Epidermal melanocyte (primary cell): ENCODE results near the gene SPATS2.
"Not testable (repeated sequence)": the region's sequence is repeated elsewhere in the genome, so short reads cannot be mapped to it uniquely, and the experiment has no call there.

ENCODE experiments used
- DNase-seq: peaks from one replicate; pipeline ENCODE4 v3.0.0; 2011; ENCODE audit warnings: low spot score; ENCODE audit not compliant: insufficient read length

SPATS2 gene

GRCh38 chr12:49461221-49461620 lies 94.0 kb downstream of the SPATS2 start:
- DNase-seq: no peak

- DNase-seq: no peak
Measured at GRCh38 chr12:49462083-49462744, 95.0 kb downstream of the SPATS2 start.

- no peak for DNase-seq
Measured at GRCh38 chr12:49465132-49465531, 97.9 kb downstream of the SPATS2 start.

DNA sequence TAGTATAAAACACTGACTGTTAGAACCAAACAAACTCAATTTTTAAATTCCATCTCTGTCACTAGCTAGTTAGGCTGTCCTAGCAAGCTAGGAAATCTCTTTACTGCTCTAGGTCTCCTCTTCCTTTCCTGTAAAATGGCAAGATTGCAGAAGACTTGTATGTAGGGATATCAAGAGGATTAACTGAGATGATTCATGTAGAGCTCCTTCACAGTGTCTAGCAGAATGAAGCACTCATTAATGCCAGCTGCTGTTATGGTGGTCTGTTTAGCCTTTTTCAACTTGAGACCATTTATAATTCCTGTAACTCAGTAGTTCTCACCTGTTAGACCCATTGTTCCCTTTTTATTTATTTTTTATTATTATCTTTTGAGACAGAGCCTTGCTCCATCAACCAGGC lies 103.7 kb downstream of the SPATS2 start:
- no peak for DNase-seq

GRCh38 chr12:49471557-49471956 lies 104.3 kb downstream of the SPATS2 start:
- DNase-seq: no peak

GRCh38 chr12:49476091-49476490 lies 108.8 kb downstream of the SPATS2 start:
- DNase-seq: no peak

GRCh38 chr12:49478949-49479664 lies 111.8 kb downstream of the SPATS2 start:
- DNase-seq: no peak

GRCh38 chr12:49482095-49483051 lies 115.1 kb downstream of the SPATS2 start:
- DNase-seq: no peak

DNA sequence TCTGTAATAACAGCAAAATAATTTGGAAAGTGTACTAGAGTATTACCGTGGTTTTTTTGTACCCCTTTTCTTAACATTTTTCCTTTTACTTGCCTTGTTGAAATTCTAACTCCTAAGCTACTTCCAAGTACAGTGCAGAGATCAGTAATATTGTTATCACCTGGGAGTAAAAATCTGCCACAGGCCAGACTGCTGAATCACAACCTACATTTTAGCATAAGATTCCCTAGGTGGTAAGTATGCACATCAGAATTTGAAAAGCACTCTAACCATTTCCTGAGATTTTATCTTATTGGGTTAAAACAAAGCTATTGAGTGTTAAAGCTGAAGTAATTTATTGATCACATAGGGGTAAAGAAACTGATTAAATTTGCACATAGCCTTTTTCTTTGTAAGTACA lies 116.4 kb downstream of the SPATS2 start:
- DNase-seq: no peak

DNA sequence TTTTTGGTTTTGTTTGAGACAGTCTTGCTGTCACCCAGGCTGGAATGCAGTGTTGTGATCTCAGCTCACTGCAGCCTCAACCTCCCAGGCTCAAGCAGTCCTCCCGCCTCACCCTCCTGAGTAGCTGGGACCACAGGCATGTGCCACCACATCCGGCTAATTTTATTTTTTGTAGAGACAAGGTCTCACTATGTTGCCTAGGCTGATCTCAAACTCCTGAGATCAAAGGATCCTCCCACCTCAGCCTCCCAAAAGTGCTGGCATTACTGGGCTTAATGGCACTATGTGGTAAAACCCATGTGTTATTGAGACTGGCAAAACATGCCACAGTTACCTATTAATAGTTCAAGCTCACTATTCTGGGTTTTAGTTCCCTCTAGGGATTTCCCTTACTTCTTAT lies 120.3 kb downstream of the SPATS2 start:
- DNase-seq: no peak

DNA sequence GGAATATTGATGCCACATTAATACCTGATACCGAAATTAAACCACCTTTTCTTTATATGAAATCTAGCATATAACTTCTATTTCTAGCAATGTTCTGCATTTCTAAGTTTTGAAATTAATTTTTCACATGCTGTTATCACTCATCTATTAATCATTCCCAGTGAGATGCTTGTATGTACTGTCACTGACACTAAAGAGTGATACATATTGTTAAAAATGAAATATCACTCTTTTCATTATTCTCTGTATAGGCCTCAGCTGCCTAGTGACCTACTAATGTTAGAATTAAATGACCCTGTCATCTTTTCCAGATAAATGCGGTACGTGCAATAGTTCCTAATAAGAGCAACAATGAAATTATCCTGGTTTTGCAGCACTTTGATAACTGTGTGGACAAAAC lies 121.9 kb downstream of the SPATS2 start:
- no peak for DNase-seq

DNA sequence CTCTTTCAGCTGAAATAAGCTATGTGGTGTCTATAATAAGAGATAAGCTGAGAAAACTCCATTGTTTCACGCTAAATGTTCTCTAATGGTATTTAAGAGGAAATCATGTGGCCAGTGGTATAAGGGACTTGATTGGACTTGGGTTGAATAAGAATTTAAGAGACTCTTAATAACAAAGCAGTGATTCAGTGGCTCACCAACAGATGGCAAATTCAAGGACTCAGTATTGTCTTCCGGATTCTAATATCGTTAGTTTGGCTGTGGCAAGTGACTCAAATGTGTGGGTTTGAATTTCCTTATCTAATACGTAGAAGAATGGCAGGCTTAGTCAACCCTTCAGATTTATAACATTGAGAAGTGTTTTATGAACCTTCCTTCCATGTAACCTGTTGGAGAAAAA lies 122.5 kb downstream of the SPATS2 start:
- no peak for DNase-seq

DNA sequence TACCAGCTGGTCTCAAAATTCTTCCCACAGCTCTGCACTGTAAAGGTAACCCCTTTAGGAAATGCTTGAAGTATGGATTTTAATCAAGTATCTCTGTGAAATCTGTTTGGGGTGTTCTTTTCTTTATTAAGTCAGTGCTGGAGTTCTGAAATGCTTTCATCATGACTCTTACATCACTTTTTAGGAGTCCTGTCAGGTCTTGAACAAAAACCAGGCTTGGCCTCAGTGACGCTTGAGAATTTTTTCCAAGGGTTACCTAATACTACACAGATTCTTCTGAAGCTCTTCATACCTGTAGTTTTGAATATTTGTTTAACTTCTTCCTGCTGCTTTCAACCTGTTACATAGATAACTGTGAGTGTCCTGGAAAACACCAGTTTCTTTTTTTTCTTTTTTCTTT lies 124.6 kb downstream of the SPATS2 start:
- no peak for DNase-seq

DNA sequence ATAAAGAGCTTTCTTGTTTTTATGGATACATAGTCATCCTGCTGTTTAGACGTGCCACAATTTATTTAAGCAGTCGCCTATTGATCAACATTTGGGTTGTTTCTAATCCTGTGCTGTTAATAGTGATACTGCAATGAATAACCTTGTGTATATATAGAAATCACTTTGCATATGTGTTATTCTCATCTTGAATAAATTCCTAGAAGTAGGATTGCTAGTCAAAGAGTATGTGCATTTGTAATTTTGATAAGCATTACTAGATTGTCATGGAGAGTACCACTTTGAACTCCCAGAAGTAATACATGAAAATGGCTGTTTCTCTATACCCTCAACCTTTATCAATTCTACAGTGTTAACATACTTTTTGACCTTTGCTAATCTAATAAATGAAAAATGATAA lies 126.6 kb downstream of the SPATS2 start:
- DNase-seq: no peak

DNA sequence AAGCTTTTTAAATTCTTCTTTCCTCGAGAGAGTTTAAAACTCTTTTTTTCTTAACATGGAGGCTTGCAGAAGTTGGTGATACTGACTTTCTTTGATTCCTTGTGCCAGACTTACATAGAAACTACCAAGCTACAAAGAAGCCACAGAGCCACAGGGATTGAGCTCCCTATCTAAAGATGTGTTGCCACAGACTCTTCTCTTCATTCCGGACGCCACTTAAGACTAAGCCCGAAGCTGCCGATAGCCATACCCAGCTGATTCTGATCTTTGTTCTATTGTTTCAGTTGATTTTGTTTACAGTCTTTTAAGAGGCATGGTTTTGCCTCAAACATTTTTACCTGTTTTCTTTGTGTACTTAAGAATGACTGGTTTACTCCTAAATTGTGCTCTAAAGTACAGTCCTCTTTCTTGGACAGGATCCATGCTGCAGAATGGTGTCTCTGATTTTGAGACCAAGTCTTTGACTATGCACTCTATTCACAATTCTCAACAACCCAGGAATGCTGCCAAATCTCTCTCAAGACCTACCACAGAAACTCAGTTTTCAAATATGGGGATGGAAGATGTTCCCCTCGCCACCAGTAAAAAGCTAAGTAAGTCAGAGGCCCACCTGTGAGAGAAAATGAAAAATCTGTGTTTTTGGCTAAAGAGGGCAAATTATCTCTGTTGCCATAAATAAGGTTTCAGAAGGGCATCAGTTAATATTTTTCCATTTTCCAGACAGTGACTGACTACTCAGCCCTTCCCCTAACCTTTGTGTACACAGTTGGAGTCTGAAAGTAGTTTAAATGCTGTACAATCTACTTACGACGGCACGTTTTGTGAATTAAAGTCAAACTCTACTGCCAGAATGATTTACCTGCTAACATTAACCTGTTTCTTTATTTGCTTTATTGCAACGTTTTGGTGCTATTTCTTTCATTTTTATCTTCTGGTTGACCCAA lies 129.4 kb downstream of the SPATS2 start:
- DNase-seq: no peak

GRCh38 chr12:49501895-49502294 lies 134.6 kb downstream of the SPATS2 start:
- no peak for DNase-seq

GRCh38 chr12:49502590-49502989 lies 135.3 kb downstream of the SPATS2 start:
- no peak for DNase-seq

DNA sequence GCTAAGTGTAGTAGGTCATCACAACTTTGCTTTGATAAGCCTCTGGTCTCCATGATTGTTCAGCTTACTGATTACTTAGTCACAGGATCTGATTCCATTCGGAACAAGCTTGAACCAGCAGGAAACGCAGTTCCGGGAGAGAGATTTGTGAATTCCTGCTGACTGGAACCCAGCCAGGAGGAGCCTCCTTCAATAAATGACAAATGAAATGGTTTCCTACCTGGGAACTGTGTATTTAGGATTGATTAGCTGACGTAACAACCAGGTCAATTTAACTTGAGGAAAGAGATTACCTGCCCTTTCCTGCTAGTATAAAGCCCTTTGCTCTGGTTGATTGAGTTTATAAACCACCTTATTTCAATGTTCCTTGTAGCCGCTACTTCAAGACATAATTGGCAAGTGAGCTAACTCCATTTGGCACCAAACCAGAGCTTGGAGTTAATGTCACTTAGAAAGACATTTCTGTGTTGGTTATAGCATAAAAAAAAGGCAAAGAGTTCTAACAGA lies 136.5 kb downstream of the SPATS2 start:
- DNase-seq: no peak

DNA sequence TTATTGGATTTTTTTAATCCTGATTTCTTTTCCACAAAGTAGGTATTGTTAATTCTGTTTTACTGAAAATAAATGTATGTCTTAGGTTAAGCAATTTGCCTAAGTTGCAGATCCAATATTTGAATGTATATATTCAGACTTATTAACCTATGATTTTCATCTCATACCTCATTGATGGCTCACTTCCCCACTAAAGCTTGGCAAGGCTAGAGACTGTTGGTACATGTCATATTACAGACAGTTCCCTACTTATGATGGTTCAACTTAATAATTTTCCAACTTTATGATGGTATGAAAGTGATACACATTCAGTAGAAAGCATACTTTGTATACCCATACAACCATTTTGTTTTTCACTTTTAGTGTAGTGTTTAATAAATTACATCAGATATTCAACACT lies 138.4 kb downstream of the SPATS2 start:
- DNase-seq: no peak

DNA sequence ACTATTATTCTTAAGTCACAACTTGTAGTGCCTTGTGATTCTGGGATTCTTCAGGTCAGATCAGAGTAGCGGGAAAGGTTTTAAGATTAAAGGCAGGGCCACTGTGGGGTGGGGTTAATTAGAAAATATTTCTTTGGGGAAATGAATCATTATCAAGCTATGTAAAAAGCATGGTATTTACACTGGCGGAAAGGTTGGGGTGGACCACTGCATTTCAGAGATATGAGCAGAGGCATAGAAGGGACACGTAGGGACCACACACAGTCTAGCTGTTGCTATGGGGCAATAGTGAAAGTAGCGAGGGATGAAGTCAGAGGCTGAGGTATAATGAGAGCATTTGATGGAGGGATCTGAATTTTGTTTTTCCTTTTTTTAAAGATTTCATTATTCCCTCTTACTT lies 139.9 kb downstream of the SPATS2 start:
- DNase-seq: no peak

DNA sequence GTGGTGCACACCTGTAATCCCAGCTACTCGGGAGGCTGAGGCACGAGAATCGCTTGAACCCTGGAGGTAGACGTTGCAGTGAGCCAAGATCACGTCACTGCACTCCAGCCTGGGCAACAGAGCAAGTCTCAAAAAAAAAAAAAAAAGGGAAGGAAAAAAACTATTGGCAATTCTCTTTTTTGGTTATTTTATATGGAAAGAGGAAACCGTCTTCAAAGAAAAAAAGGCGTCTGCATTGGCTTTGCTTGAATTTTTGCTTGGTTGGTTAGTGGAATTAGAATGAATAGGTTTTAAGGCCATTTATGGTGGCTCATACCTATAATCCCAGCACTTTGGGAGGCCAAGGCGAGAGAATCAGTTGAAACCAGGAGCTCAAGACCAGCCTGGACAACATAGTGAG lies 142.4 kb downstream of the SPATS2 start:
- not testable (repeated sequence) for DNase-seq
